Inflammatory macrophage (primary cell): ENCODE measurements around the gene PSG5.
"Not testable (repeated sequence)": the region's sequence is repeated elsewhere in the genome, so short reads cannot be mapped to it uniquely, and the experiment has no call there.

Experiments used
- DNase-seq, 2 donors: peaks; one replicate each; pipeline ENCODE4 v3.0.0-alpha.2; 2020 to 2022

Gene PSG5

GRCh38 chr19:43181869-43182771 is 4.2 kb downstream of the PSG5 start:
- DNase-seq, result not testable (repeated sequence)

GRCh38 chr19:43179569-43180147 is 6.7 kb downstream of the PSG5 start:
- not testable (repeated sequence) for DNase-seq

GRCh38 chr19:43178577-43178976 is 7.8 kb downstream of the PSG5 start:
- DNase-seq, result not testable (repeated sequence)

GRCh38 chr19:43165906-43166305 is 20.4 kb downstream of the PSG5 start:
- not testable (repeated sequence) for DNase-seq

- not testable (repeated sequence) for DNase-seq
These were observed 23.2 kb downstream of the PSG5 start for GRCh38 chr19:43163135-43163534.

- not testable (repeated sequence) for DNase-seq
These were observed 24.1 kb downstream of the PSG5 start for GRCh38 chr19:43162261-43162660.

GRCh38 chr19:43152214-43152613 is 34.1 kb downstream of the PSG5 start:
- DNase-seq, result no peak

GRCh38 chr19:43149788-43150187 is 36.5 kb downstream of the PSG5 start:
- DNase-seq, result not testable (repeated sequence)

GRCh38 chr19:43148233-43148632 is 38.1 kb downstream of the PSG5 start:
- DNase-seq, result no peak

- not testable (repeated sequence) for DNase-seq
These were observed 44.6 kb downstream of the PSG5 start for GRCh38 chr19:43141763-43142162.

GRCh38 chr19:43132696-43133095 is 53.6 kb downstream of the PSG5 start:
- DNase-seq, result no peak

GRCh38 chr19:43131281-43131842 is 55.0 kb downstream of the PSG5 start:
- not testable (repeated sequence) for DNase-seq

GRCh38 chr19:43129197-43129596 is 57.1 kb downstream of the PSG5 start:
- DNase-seq, result not testable (repeated sequence)

GRCh38 chr19:43127336-43127735 is 59.0 kb downstream of the PSG5 start:
- DNase-seq, result not testable (repeated sequence)

- no peak for DNase-seq
These were observed 59.6 kb downstream of the PSG5 start for GRCh38 chr19:43126720-43127119.

GRCh38 chr19:43124360-43124759 is 62.0 kb downstream of the PSG5 start:
- no peak for DNase-seq

- DNase-seq, result not testable (repeated sequence)
These were observed 65.8 kb downstream of the PSG5 start for GRCh38 chr19:43120433-43121026.

- not testable (repeated sequence) for DNase-seq
These were observed 66.8 kb downstream of the PSG5 start for GRCh38 chr19:43119526-43119925.
